A549 (cell line): ENCODE measurements around the gene CDH11. TPM values are rescaled to one million over a fixed set of nuclear protein-coding genes. Genes with fewer than 3 reads are reported as not detected.

Source experiments
- ATAC-seq, 2 experiments: fragments of 200-7000 bp in 1 of 2; fragments of >200 bp in 1 of 2; cut with Nextera tagmentation in 1 of 2; cut with Tn5 transposase in 1 of 2; 3 replicates each; pipeline versions ENCODE4 v1.8.0 to v1.9.1; 2018 to 2020; ENCODE audit warnings: mild to moderate bottlenecking in 1 of 2, moderate library complexity in 1 of 2
- CTCF ChIA-PET: fragments of 300-600 bp; sonication (Branson Sonifier 250); formaldehyde crosslinking; extraction: SDS; loops from one replicate; lab custom pipeline; 2021; ENCODE audit warnings: antibody characterized with exemption, inconsistent platforms; lab: Yijun Ruan, JAX
- POLR2A ChIA-PET: fragments of 350-600 bp; formaldehyde crosslinking; extraction: SDS; loops from one replicate; lab custom pipeline; 2021; ENCODE audit warnings: antibody characterized with exemption, inconsistent platforms; lab: Yijun Ruan, JAX
- DNase-seq, 2 experiments: peaks; one replicate each; pipeline versions ENCODE4 v3.0.0 to v3.0.0-alpha.2; 2011 to 2016; ENCODE audit warnings: low read depth in 1 of 2, low spot score in 1 of 2
- FAIRE-seq: peaks from 2 replicates; lab custom pipeline; 2011; peaks lifted over from hg19 to GRCh38; lab: Jason Lieb, UNC
- H3K27ac ChIP-seq, 2 experiments: fragments of >200 bp; sonication (Bioruptor Twin); formaldehyde crosslinking; 3 replicates each; pipeline ENCODE4 v1.5.1; 2016 to 2017
- H3K4me1 ChIP-seq: fragments of >200 bp; sonication (Bioruptor Twin); formaldehyde crosslinking; 3 replicates; pipeline ENCODE4 v1.6.1; 2016
- H3K4me2 ChIP-seq: fragments of >200 bp; sonication (Bioruptor Twin); formaldehyde crosslinking; 3 replicates; pipeline ENCODE4 v1.6.1; 2016
- H3K4me3 ChIP-seq: fragments of >200 bp; sonication (Bioruptor Twin); formaldehyde crosslinking; 3 replicates; pipeline ENCODE4 v1.5.1; 2016
- H3K9me3 ChIP-seq: fragments of >200 bp; sonication (Bioruptor Twin); formaldehyde crosslinking; 3 replicates; pipeline ENCODE4 v1.6.1; 2016
- BHLHE40 ChIP-seq: IDR thresholded peaks from 2 replicates; pipeline ENCODE4 v1.6.1; 2012; ENCODE audit warnings: low read depth, low read length, inconsistent platforms
- CBX2 ChIP-seq: fragments of 200-600 bp; sonication (generic); IDR thresholded peaks from 2 replicates; pipeline ENCODE4 v1.6.1; 2016; ENCODE audit warnings: low read depth, mild to moderate bottlenecking, borderline replicate concordance
- CEBPB ChIP-seq, 2 experiments: fragments of >200 bp in 1 of 2; sonication (Bioruptor Twin) in 1 of 2; formaldehyde crosslinking in 1 of 2; IDR thresholded peaks; 2 replicates each; pipeline ENCODE4 v1.6.1; 2012 to 2016
- CHD4 ChIP-seq: fragments of 200-600 bp; sonication (generic); IDR thresholded peaks from 2 replicates; pipeline ENCODE4 v1.6.1; 2016; ENCODE audit warnings: antibody characterized with exemption, mild to moderate bottlenecking, borderline replicate concordance
- EHMT2 ChIP-seq: fragments of 200-600 bp; sonication (generic); IDR thresholded peaks from 2 replicates; pipeline ENCODE4 v1.6.1; 2016; ENCODE audit warnings: antibody characterized with exemption, low read depth, mild to moderate bottlenecking, moderate library complexity
- ESRRA ChIP-seq: fragments of 150-350 bp; IDR thresholded peaks from 2 replicates; pipeline ENCODE4 v1.6.1; 2014; ENCODE audit warnings: mild to moderate bottlenecking, low read length, borderline replicate concordance
- FOSL2 ChIP-seq, 2 experiments: fragments of 450-650 bp in 1 of 2; fragments of >200 bp in 1 of 2; sonication (Bioruptor Twin) in 1 of 2; formaldehyde crosslinking; IDR thresholded peaks; 2 replicates each; pipeline versions ENCODE4 v1.5.0 to v1.6.1; 2016 to 2020; ENCODE audit warnings: mild to moderate bottlenecking in 1 of 2, moderate library complexity in 1 of 2
- FOXS1 ChIP-seq: fragments of 250-450 bp; sonication (Bioruptor Pico); IDR thresholded peaks from 2 replicates; pipeline ENCODE4 v1.5.0; 2020; ENCODE audit warnings: mild to moderate bottlenecking, moderate library complexity
- HDAC2 ChIP-seq: fragments of 200-600 bp; sonication (generic); IDR thresholded peaks from 2 replicates; pipeline ENCODE4 v1.6.1; 2016
- HMGXB4 ChIP-seq: fragments of 250-450 bp; sonication (Bioruptor Pico); IDR thresholded peaks from 2 replicates; pipeline ENCODE4 v1.5.0; 2021; ENCODE audit warnings: mild to moderate bottlenecking, moderate library complexity, borderline replicate concordance
- HOXA7 ChIP-seq: fragments of 250-450 bp; sonication (Bioruptor Pico); IDR thresholded peaks from 2 replicates; pipeline ENCODE4 v1.5.0; 2020; ENCODE audit warnings: mild to moderate bottlenecking, moderate library complexity
- JUNB ChIP-seq: fragments of >200 bp; sonication (Bioruptor Twin); formaldehyde crosslinking; IDR thresholded peaks from 2 replicates; pipeline ENCODE4 v1.6.1; 2016
- KDM5A ChIP-seq: fragments of 200-600 bp; sonication (generic); IDR thresholded peaks from 2 replicates; pipeline ENCODE4 v1.6.1; 2016; ENCODE audit warnings: antibody characterized with exemption, mild to moderate bottlenecking
- MAFK ChIP-seq: fragments of 450-650 bp; IDR thresholded peaks from 2 replicates; pipeline ENCODE4 v1.6.1; 2014; ENCODE audit not compliant: partially characterized antibody
- MAX ChIP-seq: IDR thresholded peaks from 2 replicates; pipeline ENCODE4 v1.6.1; 2012
- MYC ChIP-seq: IDR thresholded peaks from 2 replicates; pipeline ENCODE4 v1.6.1; 2012; ENCODE audit warnings: mild to moderate bottlenecking, inconsistent platforms, low read length, improper control_type of control experiment, borderline replicate concordance
- NPAS2 ChIP-seq: fragments of 250-450 bp; sonication (Bioruptor Pico); IDR thresholded peaks from 2 replicates; pipeline ENCODE4 v1.8.0; 2022; ENCODE audit warnings: mild to moderate bottlenecking, moderate library complexity, borderline replicate concordance
- PHF8 ChIP-seq: fragments of 200-600 bp; sonication (generic); IDR thresholded peaks from 2 replicates; pipeline ENCODE4 v1.6.1; 2016; ENCODE audit warnings: low read depth, mild to moderate bottlenecking, antibody characterized with exemption, moderate library complexity, borderline replicate concordance
- POLR2AphosphoS2 ChIP-seq: conservative IDR thresholded peaks from 2 replicates; pipeline ENCODE4 v1.6.1; 2012; ENCODE audit warnings: low read length, improper control_type of control experiment, inconsistent platforms
- RCOR1 ChIP-seq: fragments of 150-350 bp; IDR thresholded peaks from 2 replicates; pipeline ENCODE4 v1.6.1; 2014; ENCODE audit warnings: antibody characterized with exemption, low read length, low read depth
- RNF2 ChIP-seq: fragments of 200-600 bp; sonication (generic); IDR thresholded peaks from 2 replicates; pipeline ENCODE4 v1.6.1; 2016; ENCODE audit warnings: low read depth, mild to moderate bottlenecking, antibody characterized with exemption, moderate library complexity, borderline replicate concordance
- SMC3 ChIP-seq: fragments of >200 bp; sonication (Bioruptor Twin); formaldehyde crosslinking; IDR thresholded peaks from 3 replicates; pipeline ENCODE4 v1.6.1; 2018; ENCODE audit warnings: inconsistent platforms
- TFCP2L1 ChIP-seq: fragments of 250-450 bp; sonication (Bioruptor Pico); IDR thresholded peaks from 2 replicates; pipeline ENCODE4 v1.5.0; 2021; ENCODE audit warnings: mild to moderate bottlenecking
- TP53 ChIP-seq: fragments of 250-450 bp; sonication (Bioruptor Pico); IDR thresholded peaks from 2 replicates; pipeline ENCODE4 v1.5.0; 2021; ENCODE audit warnings: mild to moderate bottlenecking, moderate library complexity
- ZFP36 ChIP-seq: fragments of 450-650 bp; IDR thresholded peaks from 2 replicates; pipeline ENCODE4 v1.6.1; 2014; ENCODE audit warnings: borderline replicate concordance; ENCODE audit not compliant: partially characterized antibody
- ZSCAN20 ChIP-seq: fragments of 250-450 bp; sonication (Bioruptor Pico); IDR thresholded peaks from 2 replicates; pipeline ENCODE4 v1.8.0; 2022; ENCODE audit warnings: mild to moderate bottlenecking, moderate library complexity
- WGBS: methylation state at CpG from one replicate; pipeline ENCODE4 v1.1.6; 2017; ENCODE audit errors: missing lambda C conversion rate; 5-methylcytosine and 5-hydroxymethylcytosine counted together
- polyA plus RNA-seq, 4 experiments: library from polyadenylated mRNA; depleted of rRNA in 3 of 4; stranded (reverse); fragments of >200 nt; fragmentation: RNase III in 1 of 4; extraction: RNeasy Plus Mini Kit Qiagen cat#74134 plus additional on column Dnase treatment in 1 of 4; gene quantifications; 2 replicates in 3 of 4; 3 replicates in 1 of 4; pipeline ENCODE4 v1.2.3, GENCODE V29; 2011 to 2017

The CDH11 gene
- polyA plus RNA-seq, 2 of the 4 experiments (the other 2 are of a cell fraction) = 0.72 to 1.1 TPM

GRCh38 chr16:65016754-65017153 is 105.1 kb downstream of the CDH11 start:
- H3K4me3 ChIP-seq = no peak overlapping the region
- DNase-seq (no peak), ATAC-seq (no peak), FAIRE-seq (no peak)
- no peak for TF ChIP-seq ZSCAN20
- ChIA-PET POLR2A (no interaction called here), CTCF (no interaction called here)
- no peak overlapping the region for H3K4me2 ChIP-seq
- H3K9me3 ChIP-seq = no peaks in the 10 kb centered on the region
- no peak overlapping the region for H3K27ac ChIP-seq
- no peaks in the 10 kb centered on the region for H3K4me1 ChIP-seq

GRCh38 chr16:65015599-65015998 is 106.3 kb downstream of the CDH11 start:
- Histone ChIP-seq H3K27ac (no peak overlapping the region), H3K4me2 (no peak overlapping the region), H3K4me1 (no peaks in the 10 kb centered on the region), H3K9me3 (no peaks in the 10 kb centered on the region), H3K4me3 (no peak overlapping the region)
- no peak for DNase-seq
- FAIRE-seq = no peak
- ChIA-PET POLR2A (no interaction called here), CTCF (no interaction called here)
- TF ChIP-seq HDAC2 = no peak
- TF ChIP-seq POLR2AphosphoS2 = no peak
- TF ChIP-seq TP53 (CRISPR knock-in tag) = no peak
- no peak for ATAC-seq

GRCh38 chr16:65012357-65012756 is 109.5 kb downstream of the CDH11 start:
- WGBS = 0% methylated on average over 1 of the region's 1 CpG
- no peak for ATAC-seq
- DNase-seq = no peak
- no peaks in the 10 kb centered on the region for H3K4me1 ChIP-seq
- CTCF ChIA-PET = no interaction called here
- H3K4me2 ChIP-seq = no peak overlapping the region
- no peak overlapping the region for H3K27ac ChIP-seq
- no peaks in the 10 kb centered on the region for H3K9me3 ChIP-seq
- POLR2A ChIA-PET = no interaction called here
- TF ChIP-seq RCOR1 (no peak), CBX2 (no peak), SMC3 (no peak), FOSL2 (IDR thresholded peaks at IDR 0.05) (no peak), FOSL2 (CRISPR knock-in tag; IDR thresholded peaks at IDR 0.05) (no peak), MAFK (no peak), KDM5A (no peak), MAX (no peak), ZFP36 (no peak), CEBPB (IDR thresholded peaks at IDR 0.05) (no peak), RNF2 (no peak), HDAC2 (no peak), FOXS1 (no peak)
- H3K4me3 ChIP-seq = no peak overlapping the region
- FAIRE-seq = no peak

- DNase-seq = no peak
- CTCF ChIA-PET = no interaction called here
- no peak overlapping the region for H3K4me3 ChIP-seq
- H3K27ac ChIP-seq = no peak overlapping the region
- FAIRE-seq = no peak
- TF ChIP-seq EHMT2 = no peak
- TF ChIP-seq MYC = no peak
- TF ChIP-seq NPAS2 (CRISPR knock-in tag) = no peak
- no peak for TF ChIP-seq HMGXB4 (CRISPR knock-in tag)
- no peak for TF ChIP-seq SMC3
- TF ChIP-seq HOXA7 (CRISPR knock-in tag) = no peak
- no peak for TF ChIP-seq BHLHE40
- TF ChIP-seq JUNB = no peak
- TF ChIP-seq TFCP2L1 = no peak
- no peak for TF ChIP-seq ESRRA
- TF ChIP-seq CHD4 = no peak
- TF ChIP-seq MAFK = no peak
- TF ChIP-seq PHF8 = no peak
- TF ChIP-seq, all 56 proteins: peak for 0
- Histone ChIP-seq H3K9me3 (no peaks in the 10 kb centered on the region), H3K4me2 (no peak overlapping the region), H3K4me1 (no peaks in the 10 kb centered on the region)
- ATAC-seq = no peak
- POLR2A ChIA-PET = no interaction called here
- WGBS = 0% methylated on average over 2 of the region's 2 CpGs
Observed at GRCh38 chr16:65010125-65010524, 111.7 kb downstream of the CDH11 start.
